SK-MEL-5 (cell line): Measurements from ENCODE around the gene KRTAP26-1. TPM values are rescaled to one million over a fixed set of nuclear protein-coding genes. Genes with fewer than 3 reads are reported as not detected.

ENCODE experiments used
- DNase-seq: peaks from one replicate; pipeline ENCODE4 v3.0.0-alpha.2; 2016; ENCODE audit warnings: low read depth, low spot score
- in situ Hi-C: cut with HindIII; loops from 2 replicates; pipeline ENCODE4 v1.10.0; 2016; ENCODE audit warnings: low sequenced_read_pairs, high pct_unique_total_duplicates, low pct_unique_long_range_greater_than_20kb
- small RNA-seq, 2 experiments: library from RNA; depleted of rRNA; stranded (forward); fragments of <200 nt; gene quantifications; one replicate each; pipeline ENCODE3, GENCODE V24; 2014
- total RNA-seq: library from RNA; depleted of rRNA; stranded (reverse); fragments of >200 nt; shearing (Covaris generic); gene quantifications from 2 replicates; pipeline ENCODE4 v1.2.3, GENCODE V29; 2014; rRNA removed

KRTAP26-1 gene
- total RNA-seq, 1 experiment from 2014 or later: not detected

DNA sequence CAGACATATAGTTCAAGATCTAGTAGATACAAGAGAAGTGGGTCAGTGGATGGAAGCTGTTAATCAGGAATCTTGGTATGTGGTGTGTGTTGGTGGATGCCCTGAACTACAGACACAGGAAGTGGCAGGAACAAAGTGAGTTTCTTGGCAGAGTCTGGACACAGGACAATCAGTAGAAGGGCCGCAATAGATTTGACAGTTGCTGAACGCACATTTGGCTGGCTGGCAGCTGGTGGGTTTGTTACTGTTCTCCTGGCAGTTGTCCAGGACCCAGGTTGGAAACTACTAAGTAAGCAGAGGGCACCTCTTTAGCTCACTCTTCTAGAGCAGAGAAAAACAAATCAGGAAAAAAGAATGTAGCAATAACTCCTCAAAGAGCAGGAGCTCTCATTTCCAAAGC is 13.2 kb downstream of the KRTAP26-1 start:
- in situ Hi-C loops: no loop called here
- DNase-seq: no peak

DNA sequence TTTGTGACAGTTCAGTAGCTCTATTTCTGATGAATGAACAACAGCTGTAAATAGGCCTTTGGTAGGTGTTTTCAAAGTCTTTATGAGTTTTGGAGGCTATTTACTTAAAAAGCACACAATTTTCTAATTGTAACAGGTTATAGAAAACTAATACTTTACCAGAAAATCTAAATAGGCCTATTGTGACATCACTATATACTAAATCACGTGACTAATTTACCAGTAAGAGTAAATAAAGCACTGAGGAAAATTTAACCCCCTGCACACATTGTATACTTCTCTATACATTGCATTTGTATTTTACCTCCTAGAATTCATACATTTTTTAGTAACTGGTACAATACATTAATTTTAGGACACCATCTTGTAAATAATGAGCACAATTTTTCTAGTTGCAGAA is 15.0 kb downstream of the KRTAP26-1 start:
- in situ Hi-C loops: no loop called here
- DNase-seq: no peak

DNA sequence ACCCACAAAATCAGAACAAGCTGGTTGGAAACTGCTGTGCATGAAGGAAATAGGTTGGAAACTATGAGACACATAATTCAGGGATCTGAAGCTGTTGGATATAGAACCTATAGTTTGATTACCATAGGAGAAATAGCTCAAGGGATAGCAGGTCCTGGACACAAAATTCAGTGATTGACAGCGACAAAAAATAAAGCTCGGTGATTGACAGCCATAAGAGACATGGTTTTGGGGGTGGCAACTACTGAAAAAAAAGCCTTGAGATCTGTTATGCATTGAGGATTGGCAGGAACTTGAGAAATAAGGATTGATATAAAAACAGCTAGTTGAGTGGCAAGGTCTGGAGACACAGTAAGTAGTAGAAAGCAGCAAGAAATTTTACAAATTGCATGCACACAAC is 30.9 kb downstream of the KRTAP26-1 start, which contains the start of gene KRTAP25-1:
Gene KRTAP25-1, minus strand, starts transcription at position 300 of the 400 bp plus-strand sequence. Its CDS starts 24 bp downstream, at position 276.
- no peak for DNase-seq
- in situ Hi-C loops: no loop called here

DNA sequence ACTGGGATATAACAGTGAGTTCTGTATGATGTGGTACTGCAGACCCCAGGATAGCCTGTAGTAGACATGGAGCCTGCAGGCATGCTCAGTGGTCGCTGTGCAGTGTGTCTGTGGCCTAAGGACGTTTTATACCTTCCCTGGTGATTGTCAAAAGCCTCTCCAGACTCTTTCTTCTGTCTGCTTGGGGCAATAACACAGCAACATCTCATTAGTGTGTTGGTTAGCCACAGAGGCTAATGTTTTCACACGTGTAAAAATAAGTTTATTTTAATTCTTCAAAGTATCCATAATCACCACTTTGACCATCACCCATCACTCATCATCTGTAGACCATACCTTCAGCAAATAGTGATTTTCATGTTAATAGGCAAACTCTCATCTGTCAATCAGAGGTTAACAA is 37.3 kb downstream of the KRTAP26-1 start, which contains the start of gene KRTAP24-1:
Gene KRTAP24-1, minus strand, starts transcription at position 101 of the 400 bp plus-strand sequence. Its CDS starts 18 bp downstream, at position 83.
- in situ Hi-C loops: no loop called here

DNA sequence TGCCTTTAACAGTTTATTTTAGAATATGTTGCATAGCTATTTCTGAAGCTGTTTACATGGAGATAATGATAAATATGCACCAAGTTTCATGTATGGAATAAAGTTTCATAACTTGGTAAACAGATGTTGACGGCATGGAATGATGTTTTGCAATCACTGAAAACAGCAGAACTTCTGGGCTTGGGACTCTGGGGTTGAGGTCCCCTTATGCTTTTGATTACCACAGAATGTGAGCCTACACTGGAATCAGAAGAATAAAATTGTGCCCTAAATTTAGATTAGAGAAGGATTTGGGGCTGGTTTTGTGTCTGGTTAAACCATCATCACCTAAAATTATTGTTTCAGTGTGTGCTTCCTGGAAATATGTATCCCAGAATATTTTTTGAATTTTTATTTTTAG is 48.5 kb downstream of the KRTAP26-1 start:
- DNase-seq: no peak
- in situ Hi-C loops: no loop called here

More for the DNA sequence above, 37.3 kb downstream of the KRTAP26-1 start, which contains the start of gene KRTAP24-1:
- no peak for DNase-seq

DNA sequence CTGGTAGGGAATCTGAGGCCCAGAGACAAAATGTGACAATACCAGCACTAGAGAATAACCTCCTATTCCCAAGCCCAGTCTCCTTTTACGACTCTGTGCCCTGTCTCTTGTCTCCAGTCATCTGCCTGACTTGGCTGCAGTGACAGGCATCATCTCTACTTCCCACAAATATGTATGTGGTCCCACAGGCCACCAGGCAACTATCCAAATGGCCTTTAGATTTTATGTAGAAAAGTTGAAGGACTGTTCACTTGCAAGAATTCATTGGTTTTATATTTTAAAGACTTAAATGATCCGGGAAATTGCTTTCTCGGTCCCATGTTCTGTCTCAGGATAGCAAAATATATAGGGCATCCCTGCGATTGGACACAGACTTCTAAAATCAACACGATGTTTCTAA is 49.0 kb downstream of the KRTAP26-1 start:
- DNase-seq: no peak
- in situ Hi-C loops: no loop called here

DNA sequence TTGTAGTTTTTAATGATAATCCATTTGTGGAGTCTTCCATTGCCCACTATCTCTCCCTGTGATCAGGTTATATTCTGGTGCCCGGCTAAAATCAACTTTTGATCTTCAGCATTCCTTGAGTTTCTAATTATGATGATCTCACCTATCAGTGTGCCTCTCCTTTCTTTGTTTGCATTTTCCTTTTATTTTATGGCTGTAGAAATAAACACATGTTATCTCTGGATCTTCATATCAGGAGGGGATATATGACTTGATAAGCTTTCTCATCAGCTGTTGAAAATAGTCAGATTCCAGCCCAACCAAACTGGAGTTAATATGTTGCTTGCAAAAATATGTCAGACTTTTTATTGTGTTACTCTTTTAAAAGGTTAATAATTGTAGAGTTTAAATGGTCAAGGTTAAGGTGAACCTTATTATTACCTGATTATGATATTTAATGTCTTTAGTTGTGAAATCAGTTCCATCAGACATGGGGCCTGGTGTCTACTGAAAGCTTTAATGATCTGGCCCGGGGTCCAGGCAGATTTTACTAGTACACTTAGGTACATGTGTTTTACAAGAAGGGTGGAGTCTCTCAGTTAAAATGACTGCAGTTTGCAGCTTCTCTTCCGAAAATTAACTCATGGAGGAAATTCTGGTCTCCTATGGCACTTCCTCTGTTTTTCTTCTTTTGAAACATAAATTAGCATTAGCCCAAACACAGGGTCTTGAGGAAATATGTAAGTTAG is 50.1 kb downstream of the KRTAP26-1 start:
- in situ Hi-C loops: no loop called here
- no peak for DNase-seq

Small RNAs within 50 kb of the gene (small RNA-seq; reads per million reads assigned to genes)
- 0 reads per million in 2 experiments for gene KRTAP23-1

Other genes starting within 250 kb of the KRTAP26-1 start
- gene CLDN17, start 153.5 kb downstream of the KRTAP26-1 start, total RNA-seq: not detected in 2 replicates
- not detected in 2 replicates for gene CLDN8, start 104.2 kb downstream of the KRTAP26-1 start, total RNA-seq
- gene KRTAP24-1, start 37.4 kb downstream of the KRTAP26-1 start, total RNA-seq: not detected in 2 replicates
- gene KRTAP25-1, start 30.8 kb downstream of the KRTAP26-1 start, total RNA-seq: not detected in 2 replicates
- not detected in 2 replicates for gene KRTAP27-1, start 17.4 kb upstream of the KRTAP26-1 start, total RNA-seq
- not detected in 2 replicates for gene KRTAP23-1, start 28.3 kb upstream of the KRTAP26-1 start, total RNA-seq
- gene KRTAP13-2, start 52.0 kb upstream of the KRTAP26-1 start, total RNA-seq: not detected in 2 replicates
- not detected in 2 replicates for gene KRTAP13-1, start 75.7 kb upstream of the KRTAP26-1 start, total RNA-seq
- gene KRTAP13-3, start 105.6 kb upstream of the KRTAP26-1 start, total RNA-seq: not detected in 2 replicates
- not detected in 2 replicates for gene KRTAP13-4, start 109.9 kb upstream of the KRTAP26-1 start, total RNA-seq
- gene KRTAP15-1, start 120.0 kb upstream of the KRTAP26-1 start, total RNA-seq: not detected in 2 replicates
- 0.34 and 1.3 TPM in 2 replicates for gene KRTAP19-1, start 160.1 kb upstream of the KRTAP26-1 start, total RNA-seq
- gene KRTAP19-2, start 167.1 kb upstream of the KRTAP26-1 start, total RNA-seq: not detected in 2 replicates
- not detected in 2 replicates for gene KRTAP19-3, start 171.7 kb upstream of the KRTAP26-1 start, total RNA-seq
- not detected in 2 replicates for gene KRTAP19-4, start 176.8 kb upstream of the KRTAP26-1 start, total RNA-seq
- gene KRTAP19-5, start 181.8 kb upstream of the KRTAP26-1 start, total RNA-seq: not detected in 2 replicates
- not detected in 2 replicates for gene KRTAP19-6, start 221.5 kb upstream of the KRTAP26-1 start, total RNA-seq
- gene KRTAP19-7, start 241.0 kb upstream of the KRTAP26-1 start, total RNA-seq: not detected in 2 replicates